HAP-1 (cell line): Measurements from ENCODE around the gene PAGE2B.
A peak's percentile ranks its signal among the peaks of the same experiment; 100 is the strongest.
"Not testable (repeated sequence)": the region's sequence is repeated elsewhere in the genome, so short reads cannot be mapped to it uniquely, and the experiment has no call there.

ENCODE experiments used
- DNase-seq, 2 experiments: peaks; one replicate each; pipeline ENCODE4 v3.0.0-alpha.2; 2016 to 2020; ENCODE audit warnings: low spot score in 2 of 2
- H3K27me3 ChIP-seq: fragments of 250-450 bp; sonication (Bioruptor Pico); 2 replicates; pipeline ENCODE4 v1.5.1; 2020; ENCODE audit warnings: low read depth, mild to moderate bottlenecking, moderate library complexity
- H3K36me3 ChIP-seq: fragments of 250-450 bp; sonication (Bioruptor Pico); replicated peaks from 2 replicates; pipeline ENCODE4 v1.5.1; 2020; ENCODE audit warnings: mild to moderate bottlenecking
- H3K4me1 ChIP-seq: fragments of 250-450 bp; sonication (Bioruptor Pico); 2 replicates; pipeline ENCODE4 v1.5.1; 2020; ENCODE audit warnings: mild to moderate bottlenecking
- H3K4me3 ChIP-seq: fragments of 250-450 bp; sonication (Bioruptor Pico); 2 replicates; pipeline ENCODE4 v1.5.1; 2020; ENCODE audit warnings: mild to moderate bottlenecking, moderate library complexity
- H3K9me3 ChIP-seq: fragments of 250-450 bp; sonication (Bioruptor Pico); 2 replicates; pipeline ENCODE4 v1.5.1; 2020; ENCODE audit warnings: mild to moderate bottlenecking, moderate library complexity
- in situ Hi-C: fragments of 300-500 bp; cut with MboI; formaldehyde crosslinking; loops from 3 replicates; pipeline ENCODE4 v1.14.3; 2020; ENCODE audit warnings: low sequenced_read_pairs, inconsistent platforms, mixed read lengths

The PAGE2B gene

GRCh38 chrX:55074851-55075467 lies at the start of gene PAGE2B:
Gene PAGE2B, plus strand, starts transcription at chrX:55075030. Its CDS starts 1,012 bp downstream, at chrX:55076042.
- Histone ChIP-seq H3K36me3 (no peaks in the 10 kb centered on the region), H3K4me3 (no peak within 1 kb of the TSS), H3K9me3 (no peaks in the 10 kb centered on the region), H3K27me3 (no peaks in the 10 kb centered on the region), H3K4me1 (no peaks in the 10 kb centered on the region)
- no peak for DNase-seq
- in situ Hi-C loops: no loop called here

GRCh38 chrX:55026143-55026542 lies 48.7 kb upstream of the PAGE2B start:
- peaks cover 2% of the 10 kb centered on the region; the same call in 1 of the 2 replicates for H3K27me3 ChIP-seq
- H3K4me3 ChIP-seq: no peak overlapping the region
- DNase-seq: no peak
- in situ Hi-C loops: no loop called here
- no peaks in the 10 kb centered on the region for H3K4me1 ChIP-seq
- no peaks in the 10 kb centered on the region for H3K36me3 ChIP-seq
- no peaks in the 10 kb centered on the region for H3K9me3 ChIP-seq

- H3K4me1 ChIP-seq: no peaks in the 10 kb centered on the region
- in situ Hi-C loops: no loop called here
- no peaks in the 10 kb centered on the region for H3K36me3 ChIP-seq
- no peaks in the 10 kb centered on the region for H3K9me3 ChIP-seq
- H3K4me3 ChIP-seq: no peak overlapping the region
- peaks cover 2% of the 10 kb centered on the region; the same call in 1 of the 2 replicates for H3K27me3 ChIP-seq
- DNase-seq: no peak
Observed at GRCh38 chrX:55026840-55027239, 48.0 kb upstream of the PAGE2B start.

- no peaks in the 10 kb centered on the region for H3K36me3 ChIP-seq
- H3K9me3 ChIP-seq: no peaks in the 10 kb centered on the region
- H3K27me3 ChIP-seq: peaks cover 2% of the 10 kb centered on the region; the same call in 1 of the 2 replicates
- DNase-seq: no peak
- in situ Hi-C loops: no loop called here
- no peaks in the 10 kb centered on the region for H3K4me1 ChIP-seq
- no peak overlapping the region for H3K4me3 ChIP-seq
Observed at GRCh38 chrX:55028040-55028439, 46.8 kb upstream of the PAGE2B start.

GRCh38 chrX:55028611-55029010 lies 46.2 kb upstream of the PAGE2B start:
- Histone ChIP-seq H3K9me3 (no peaks in the 10 kb centered on the region), H3K4me3 (no peak overlapping the region), H3K4me1 (no peaks in the 10 kb centered on the region), H3K36me3 (no peaks in the 10 kb centered on the region), H3K27me3 (peaks cover 2% of the 10 kb centered on the region; the same call in 1 of the 2 replicates)
- no peak for DNase-seq
- in situ Hi-C loops: no loop called here

GRCh38 chrX:55029291-55029690 lies 45.5 kb upstream of the PAGE2B start:
- Histone ChIP-seq H3K4me3 (no peak overlapping the region), H3K27me3 (peaks cover 2% of the 10 kb centered on the region; the same call in 1 of the 2 replicates), H3K36me3 (no peaks in the 10 kb centered on the region), H3K4me1 (no peaks in the 10 kb centered on the region), H3K9me3 (no peaks in the 10 kb centered on the region)
- in situ Hi-C loops: no loop called here
- DNase-seq: no peak

- in situ Hi-C loops: no loop called here
- no peaks in the 10 kb centered on the region for H3K4me1 ChIP-seq
- no peaks in the 10 kb centered on the region for H3K9me3 ChIP-seq
- H3K4me3 ChIP-seq: no peak within 1 kb of the TSS
- H3K27me3 ChIP-seq: peaks cover 2% of the 10 kb centered on the region; the same call in 1 of the 2 replicates
- DNase-seq: no peak
- no peaks in the 10 kb centered on the region for H3K36me3 ChIP-seq
Observed at GRCh38 chrX:55030271-55031205, 44.3 kb upstream of the PAGE2B start, which contains the start of gene ALAS2. Gene ALAS2, minus strand, starts transcription at chrX:55030977. Its CDS starts 4,977 bp downstream, at chrX:55026000.

GRCh38 chrX:55033429-55033828 lies 41.4 kb upstream of the PAGE2B start:
- DNase-seq: no peak
- no peaks in the 10 kb centered on the region for H3K4me1 ChIP-seq
- no peak overlapping the region for H3K4me3 ChIP-seq
- in situ Hi-C loops: no loop called here
- H3K27me3 ChIP-seq: peaks cover 2% of the 10 kb centered on the region; the same call in 1 of the 2 replicates
- H3K36me3 ChIP-seq: no peaks in the 10 kb centered on the region
- H3K9me3 ChIP-seq: no peaks in the 10 kb centered on the region

- H3K9me3 ChIP-seq: no peaks in the 10 kb centered on the region; the same call in 1 of the 2 replicates
- H3K36me3 ChIP-seq: no peaks in the 10 kb centered on the region
- no peak for DNase-seq
- H3K4me3 ChIP-seq: no peak overlapping the region
- no peaks in the 10 kb centered on the region for H3K27me3 ChIP-seq
- H3K4me1 ChIP-seq: no peaks in the 10 kb centered on the region
- in situ Hi-C loops: no loop called here
Observed at GRCh38 chrX:55039471-55039870, 35.4 kb upstream of the PAGE2B start.

- Histone ChIP-seq H3K27me3 (no peaks in the 10 kb centered on the region), H3K36me3 (no peaks in the 10 kb centered on the region), H3K4me3 (no peak overlapping the region), H3K9me3 (no peaks in the 10 kb centered on the region; the same call in 1 of the 2 replicates), H3K4me1 (no peaks in the 10 kb centered on the region)
- DNase-seq: no peak
- in situ Hi-C loops: no loop called here
Observed at GRCh38 chrX:55041514-55041913, 33.3 kb upstream of the PAGE2B start.

GRCh38 chrX:55050599-55050998 lies 24.2 kb upstream of the PAGE2B start:
- DNase-seq, H3K36me3 ChIP-seq, H3K4me3 ChIP-seq, H3K9me3 ChIP-seq, H3K4me1 ChIP-seq, H3K27me3 ChIP-seq, in situ Hi-C loops: not testable (repeated sequence)

- H3K27me3 ChIP-seq: peaks cover 11% of the 10 kb centered on the region
- no peak for DNase-seq
- H3K36me3 ChIP-seq: no peaks in the 10 kb centered on the region
- in situ Hi-C loops: no loop called here
- H3K4me1 ChIP-seq: no peaks in the 10 kb centered on the region
- no peaks in the 10 kb centered on the region for H3K9me3 ChIP-seq
- no peak overlapping the region for H3K4me3 ChIP-seq
Observed at GRCh38 chrX:55056820-55057674, 17.8 kb upstream of the PAGE2B start.

GRCh38 chrX:55057675-55058249 lies 17.1 kb upstream of the PAGE2B start:
- Histone ChIP-seq H3K4me3 (no peak overlapping the region), H3K4me1 (no peaks in the 10 kb centered on the region), H3K9me3 (no peaks in the 10 kb centered on the region), H3K27me3 (peaks cover 11% of the 10 kb centered on the region), H3K36me3 (no peaks in the 10 kb centered on the region)
- in situ Hi-C loops: no loop called here
- peak; percentile 34 to 47 for DNase-seq
